ENCODE results near the gene LIN52. TPM values are rescaled to one million over a fixed set of nuclear protein-coding genes. Genes with fewer than 3 reads are reported as not detected.

LIN52 gene
- total RNA-seq, 2 experiments from 2014 or later: 10.3 to 13.2 TPM

- H3K27ac Mint-ChIP-seq: no peak overlapping the region
- H3K27me3 Mint-ChIP-seq: no peaks in the 10 kb centered on the region
- ChIA-PET POLR2A (no interaction called here), CTCF (no interaction called here)
- peaks cover 22% of the 10 kb centered on the region for H3K36me3 Mint-ChIP-seq (ENCODE audit: low read depth)
- intact Hi-C loops (cut with DNase I, micrococcal nuclease): no loop called here
- no peaks in the 10 kb centered on the region for H3K4me1 Mint-ChIP-seq
- ATAC-seq: no peak
- H3K4me3 Mint-ChIP-seq: no peak overlapping the region
- DNase-seq: no peak
- no peaks in the 10 kb centered on the region for H3K9me3 Mint-ChIP-seq (ENCODE audit: low read depth)
Observed at GRCh38 chr14:74065746-74066575, 18.8 kb upstream of the LIN52 start.

- CTCF ChIA-PET: no interaction called here
Observed at GRCh38 chr14:74077401-74077800, 7.4 kb upstream of the LIN52 start.

GRCh38 chr14:74080820-74081460 lies 3.8 kb upstream of the LIN52 start:
- Mint-ChIP-seq H3K27ac (no peak overlapping the region), H3K36me3 (ENCODE audit: low read depth) (no peaks in the 10 kb centered on the region), H3K4me3 (no peak overlapping the region), H3K4me1 (peaks cover 17% of the 10 kb centered on the region), H3K9me3 (ENCODE audit: low read depth) (no peaks in the 10 kb centered on the region), H3K27me3 (no peaks in the 10 kb centered on the region)
- ChIA-PET POLR2A (no interaction called here), CTCF (interaction anchor here (0.7 to 1.3 kb wide), 2 partner anchors 18 to 42 kb away, joined by 3 read pairs; no protein-coding TSS in a partner anchor)
- ATAC-seq (no peak), DNase-seq (no peak)
- intact Hi-C loops (cut with DNase I, micrococcal nuclease): loop anchor here in 1 of 2 experiments (5.0 to 10.0 kb wide), 3 partner anchors 336 to 1026 kb away; partner anchors contain the start of genes AREL1, FCF1 and RBM25

More at GRCh38 chr14:74077401-74077800, 7.4 kb upstream of the LIN52 start:
- Mint-ChIP-seq H3K4me3 (no peak overlapping the region), H3K4me1 (no peaks in the 10 kb centered on the region), H3K9me3 (ENCODE audit: low read depth) (no peaks in the 10 kb centered on the region), H3K27me3 (no peaks in the 10 kb centered on the region), H3K27ac (no peak overlapping the region), H3K36me3 (ENCODE audit: low read depth) (peaks cover under 1% of the 10 kb centered on the region)
- intact Hi-C loops (cut with DNase I, micrococcal nuclease): no loop called here
- POLR2A ChIA-PET: interaction anchor here (0.5 kb wide), 1 partner anchor 21 kb away, joined by 3 read pairs; no protein-coding TSS in a partner anchor
- ATAC-seq: no peak
- DNase-seq: no peak

- Mint-ChIP-seq H3K36me3 (ENCODE audit: low read depth) (no peaks in the 10 kb centered on the region), H3K9me3 (ENCODE audit: low read depth) (no peaks in the 10 kb centered on the region), H3K27me3 (no peaks in the 10 kb centered on the region), H3K4me3 (no peak overlapping the region), H3K4me1 (peaks cover 22% of the 10 kb centered on the region), H3K27ac (no peak overlapping the region)
- POLR2A ChIA-PET: no interaction called here
- no peak for ATAC-seq
- no peak for DNase-seq
- CTCF ChIA-PET: interaction anchor here (1.3 kb wide), 1 partner anchor 43 kb away, joined by 3 read pairs; no protein-coding TSS in a partner anchor
- intact Hi-C loops (cut with DNase I, micrococcal nuclease): loop anchor here in 1 of 2 experiments (5.0 to 10.0 kb wide), 3 partner anchors 337 to 1027 kb away; partner anchors contain the start of genes AREL1, FCF1 and RBM25
Observed at GRCh38 chr14:74081491-74081890, 3.3 kb upstream of the LIN52 start.

GRCh38 chr14:74083161-74083560 lies 1.6 kb upstream of the LIN52 start:
- intact Hi-C loops (cut with DNase I, micrococcal nuclease): loop anchor here in 1 of 2 experiments (5.0 to 10.0 kb wide), 3 partner anchors 338 to 1028 kb away; partner anchors contain the start of genes AREL1, FCF1 and RBM25
- ATAC-seq (no peak), DNase-seq (no peak)
- peak overlapping the region; percentile 95 for H3K4me3 Mint-ChIP-seq
- ChIA-PET CTCF (interaction anchor here (0.6 to 1.0 kb wide), 3 partner anchors 29 to 173 kb away, joined by 3 to 6 read pairs (median 4); no protein-coding TSS in a partner anchor), POLR2A (interaction anchor here (0.6 kb wide), 1 partner anchor 326 kb away, joined by 6 read pairs; no protein-coding TSS in a partner anchor)
- no peaks in the 10 kb centered on the region for H3K36me3 Mint-ChIP-seq (ENCODE audit: low read depth)
- H3K9me3 Mint-ChIP-seq (ENCODE audit: low read depth): no peaks in the 10 kb centered on the region
- H3K4me1 Mint-ChIP-seq: peaks cover 24% of the 10 kb centered on the region
- H3K27me3 Mint-ChIP-seq: no peaks in the 10 kb centered on the region
- H3K27ac Mint-ChIP-seq: peak overlapping the region; percentile 95

GRCh38 chr14:74083784-74084276 lies 926 bp upstream of the LIN52 start:
- intact Hi-C loops (cut with DNase I, micrococcal nuclease): loop anchor here (1.0 to 10.0 kb wide), 19 partner anchors 65 to 1029 kb away; partner anchors contain the start of genes BBOF1 (in 2 of the 2), COQ6 (in 2 of the 2), ENTPD5 (in 2 of the 2) and FAM161B (in 2 of the 2)
- peak overlapping the region; percentile 95 for H3K4me3 Mint-ChIP-seq
- peaks cover 26% of the 10 kb centered on the region for H3K4me1 Mint-ChIP-seq
- no peaks in the 10 kb centered on the region for H3K9me3 Mint-ChIP-seq (ENCODE audit: low read depth)
- ChIA-PET CTCF (interaction anchor here (0.6 to 1.1 kb wide), 7 partner anchors 10 to 438 kb away, joined by 3 to 6 read pairs (median 3); no protein-coding TSS in a partner anchor), POLR2A (interaction anchor here (0.6 to 1.1 kb wide), 3 partner anchors 325 to 1047 kb away, joined by 3 to 6 read pairs (median 3); partner anchors contain the start of gene NUMB)
- no peak for DNase-seq
- H3K27me3 Mint-ChIP-seq: no peaks in the 10 kb centered on the region
- no peak for ATAC-seq
- H3K27ac Mint-ChIP-seq: peak overlapping the region; percentile 95
- H3K36me3 Mint-ChIP-seq (ENCODE audit: low read depth): peaks cover under 1% of the 10 kb centered on the region

GRCh38 chr14:74085047-74085637 lies 386 bp downstream of the LIN52 start:
- Mint-ChIP-seq H3K36me3 (ENCODE audit: low read depth) (peaks cover 4% of the 10 kb centered on the region), H3K27ac (peak overlapping the region; percentile 95), H3K27me3 (no peaks in the 10 kb centered on the region), H3K4me1 (peaks cover 32% of the 10 kb centered on the region), H3K9me3 (ENCODE audit: low read depth) (no peaks in the 10 kb centered on the region), H3K4me3 (peak overlapping the region; percentile 95)
- POLR2A ChIA-PET: interaction anchor here (0.6 to 0.7 kb wide), 9 partner anchors 10 to 1695 kb away, joined by 3 to 6 read pairs (median 3); no protein-coding TSS in a partner anchor
- CTCF ChIA-PET: interaction anchor here (0.6 to 0.7 kb wide), 2 partner anchors 214 to 514 kb away, joined by 3 read pairs; no protein-coding TSS in a partner anchor
- intact Hi-C loops (cut with DNase I, micrococcal nuclease): loop anchor here (1.0 to 10.0 kb wide), 7 partner anchors 62 to 1030 kb away; partner anchors contain the start of genes EIF2B2 (in 1 of the 2), RBM25 (in 1 of the 2) and YLPM1 (in 1 of the 2)
- ATAC-seq (peak; percentile 4), DNase-seq (peak; percentile 63)

- peaks cover 32% of the 10 kb centered on the region for H3K4me1 Mint-ChIP-seq
- H3K9me3 Mint-ChIP-seq (ENCODE audit: low read depth): no peaks in the 10 kb centered on the region
- H3K27ac Mint-ChIP-seq: peak overlapping the region; percentile 95
- ChIA-PET POLR2A (interaction anchor here (0.6 to 0.7 kb wide), 11 partner anchors 9 to 1695 kb away, joined by 3 to 6 read pairs (median 3); no protein-coding TSS in a partner anchor), CTCF (interaction anchor here (0.6 to 0.7 kb wide), 2 partner anchors 213 to 515 kb away, joined by 3 read pairs; no protein-coding TSS in a partner anchor)
- no peaks in the 10 kb centered on the region for H3K27me3 Mint-ChIP-seq
- ATAC-seq (peak; percentile 2), DNase-seq (no peak)
- peaks cover 6% of the 10 kb centered on the region for H3K36me3 Mint-ChIP-seq (ENCODE audit: low read depth)
- intact Hi-C loops (cut with DNase I, micrococcal nuclease): loop anchor here (1.0 to 10.0 kb wide), 7 partner anchors 61 to 1031 kb away; partner anchors contain the start of genes EIF2B2 (in 1 of the 2), RBM25 (in 1 of the 2) and YLPM1 (in 1 of the 2)
- H3K4me3 Mint-ChIP-seq: peak overlapping the region; percentile 95
Observed at GRCh38 chr14:74085828-74086227, 1.1 kb downstream of the LIN52 start.

GRCh38 chr14:74089251-74090020 lies 4.7 kb downstream of the LIN52 start:
- CTCF ChIA-PET: interaction anchor here (0.6 kb wide), 1 partner anchor 62 kb away, joined by 3 read pairs; no protein-coding TSS in a partner anchor
- intact Hi-C loops (cut with DNase I, micrococcal nuclease): loop anchor here in 1 of 2 experiments (10.0 kb wide), 2 partner anchors 345 to 1035 kb away; partner anchors contain the start of gene RBM25
- Mint-ChIP-seq H3K27me3 (no peaks in the 10 kb centered on the region), H3K27ac (peak overlapping the region; percentile 45), H3K4me1 (peaks cover 22% of the 10 kb centered on the region), H3K9me3 (ENCODE audit: low read depth) (no peaks in the 10 kb centered on the region), H3K36me3 (ENCODE audit: low read depth) (peaks cover 9% of the 10 kb centered on the region), H3K4me3 (no peak overlapping the region)
- DNase-seq (peak; percentile 12), ATAC-seq (no peak)
- POLR2A ChIA-PET: no interaction called here

GRCh38 chr14:74105381-74105780 lies 20.6 kb downstream of the LIN52 start:
- peaks cover 10% of the 10 kb centered on the region for H3K36me3 Mint-ChIP-seq (ENCODE audit: low read depth)
- intact Hi-C loops (cut with DNase I, micrococcal nuclease): no loop called here
- no peak overlapping the region for H3K27ac Mint-ChIP-seq

More at GRCh38 chr14:74105381-74105780, 20.6 kb downstream of the LIN52 start:
- Mint-ChIP-seq H3K4me3 (no peak overlapping the region), H3K9me3 (ENCODE audit: low read depth) (no peaks in the 10 kb centered on the region), H3K27me3 (no peaks in the 10 kb centered on the region), H3K4me1 (no peaks in the 10 kb centered on the region)
- ChIA-PET POLR2A (no interaction called here), CTCF (interaction anchor here (1.6 kb wide), 1 partner anchor 111 kb away, joined by 4 read pairs; no protein-coding TSS in a partner anchor)
- ATAC-seq: no peak
- DNase-seq: no peak

Data from activated CD4-positive, alpha-beta T cell treated with anti-CD3 and anti-CD28 coated beads for 36 hours (primary cell).